ENCODE results near the gene SLC29A1.

SLC29A1 gene

DNA sequence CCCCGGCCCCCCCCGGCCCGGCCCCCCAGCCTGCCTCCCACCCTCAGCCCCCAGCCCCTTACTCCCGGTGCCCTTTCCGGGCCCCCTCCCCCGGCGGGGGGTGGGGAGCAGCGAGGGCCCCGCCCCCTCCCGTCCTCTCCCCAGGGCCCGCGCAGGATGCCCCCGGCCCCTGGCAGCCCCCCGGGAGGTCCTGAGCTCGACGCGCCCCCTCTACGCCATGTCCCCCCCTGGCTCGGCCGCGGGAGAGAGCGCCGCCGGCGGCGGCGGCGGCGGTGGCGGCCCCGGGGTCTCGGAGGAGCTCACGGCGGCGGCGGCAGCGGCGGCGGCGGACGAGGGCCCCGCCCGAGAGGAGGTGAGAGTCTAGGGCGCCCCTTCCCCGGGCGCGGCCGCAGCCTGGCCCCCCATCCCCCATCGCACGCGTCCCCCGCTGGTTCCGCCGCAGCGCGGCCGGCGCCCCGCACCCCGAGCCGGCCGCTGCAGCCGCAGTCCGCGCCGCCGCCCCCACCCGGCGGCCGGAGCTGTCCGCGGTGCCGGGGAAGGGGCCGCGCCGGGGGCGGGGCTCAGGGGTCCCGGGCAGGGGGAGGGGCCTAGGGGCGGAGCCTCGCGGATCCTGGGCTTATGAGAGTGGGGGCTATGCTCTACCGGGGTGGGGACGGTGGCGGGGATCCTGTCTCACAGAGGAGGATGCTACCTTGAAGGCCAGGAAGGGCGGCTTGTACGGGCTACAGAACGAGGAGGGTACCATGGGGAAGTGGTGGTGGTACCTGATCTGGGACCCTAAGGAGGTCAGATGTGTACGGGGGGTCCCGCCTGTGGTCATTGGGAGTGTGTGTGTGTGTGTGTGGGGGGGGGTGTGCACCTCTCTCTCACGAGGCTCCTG is 47.4 kb downstream of the SLC29A1 start:
- Histone ChIP-seq H3K27me3 (ENCODE audit: control insufficient read depth, insufficient read depth, low read length) (peaks cover 29% of the 10 kb centered on the region), H3K4me1 (ENCODE audit: control insufficient read depth, insufficient read depth, low read length) (peaks cover 19% of the 10 kb centered on the region), H3K9me3 (ENCODE audit: control insufficient read depth, insufficient read depth, low read length) (no peaks in the 10 kb centered on the region), H3K4me3 (ENCODE audit: low read depth, low read length) (peak overlapping the region; percentile 54), H3K36me3 (ENCODE audit: control insufficient read depth, insufficient read depth, low read length) (peaks cover 6% of the 10 kb centered on the region), H3K9ac (ENCODE audit: low read depth, low read length) (no peak overlapping the region)

DNA sequence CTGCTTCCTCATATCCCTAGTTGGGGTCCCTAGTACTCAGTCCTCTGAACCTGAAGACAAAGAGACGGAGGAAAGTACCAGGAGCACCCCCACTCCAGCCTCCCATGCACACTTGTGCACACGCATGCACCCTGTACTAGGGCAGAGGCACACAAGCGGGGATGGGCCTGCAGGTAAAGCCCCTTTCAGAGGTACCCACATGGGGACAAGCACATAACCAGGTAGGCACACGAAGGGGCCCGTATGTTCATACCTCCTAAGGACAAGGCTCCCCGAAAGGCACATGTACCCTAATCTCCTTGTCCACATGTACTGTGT is 48.0 kb downstream of the SLC29A1 start:
- no peak overlapping the region for H3K9ac ChIP-seq (ENCODE audit: low read depth, low read length)
- H3K36me3 ChIP-seq (ENCODE audit: control insufficient read depth, insufficient read depth, low read length): peaks cover 6% of the 10 kb centered on the region
- H3K4me3 ChIP-seq (ENCODE audit: low read depth, low read length): peak overlapping the region; percentile 54
- peaks cover 25% of the 10 kb centered on the region for H3K27me3 ChIP-seq (ENCODE audit: control insufficient read depth, insufficient read depth, low read length)
- H3K9me3 ChIP-seq (ENCODE audit: control insufficient read depth, insufficient read depth, low read length): no peaks in the 10 kb centered on the region
- H3K4me1 ChIP-seq (ENCODE audit: control insufficient read depth, insufficient read depth, low read length): peaks cover 19% of the 10 kb centered on the region

DNA sequence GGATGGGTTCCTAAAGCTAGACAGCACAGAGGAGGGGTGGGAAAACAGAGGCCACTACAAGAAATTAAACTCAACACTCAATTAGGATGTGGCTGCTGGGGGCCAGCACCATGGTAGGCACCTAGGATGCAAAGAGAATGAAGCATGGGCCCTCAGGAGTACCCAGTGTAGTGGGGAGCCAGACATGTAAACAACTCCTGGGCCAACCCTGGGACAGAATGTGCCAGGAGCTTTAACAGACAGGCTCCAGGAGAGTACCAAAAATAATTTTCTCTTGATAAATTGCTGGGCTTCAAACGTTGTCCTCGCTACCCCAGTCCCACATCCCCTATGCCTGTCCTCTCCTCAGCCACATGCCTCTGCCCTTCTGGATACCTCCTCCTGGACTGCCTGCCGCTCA is 48.5 kb downstream of the SLC29A1 start:
- Histone ChIP-seq H3K36me3 (ENCODE audit: control insufficient read depth, insufficient read depth, low read length) (peaks cover 6% of the 10 kb centered on the region), H3K27me3 (ENCODE audit: control insufficient read depth, insufficient read depth, low read length) (peaks cover 27% of the 10 kb centered on the region), H3K4me1 (ENCODE audit: control insufficient read depth, insufficient read depth, low read length) (peaks cover 19% of the 10 kb centered on the region), H3K4me3 (ENCODE audit: low read depth, low read length) (no peak overlapping the region), H3K9me3 (ENCODE audit: control insufficient read depth, insufficient read depth, low read length) (no peaks in the 10 kb centered on the region), H3K9ac (ENCODE audit: low read depth, low read length) (no peak overlapping the region)

DNA sequence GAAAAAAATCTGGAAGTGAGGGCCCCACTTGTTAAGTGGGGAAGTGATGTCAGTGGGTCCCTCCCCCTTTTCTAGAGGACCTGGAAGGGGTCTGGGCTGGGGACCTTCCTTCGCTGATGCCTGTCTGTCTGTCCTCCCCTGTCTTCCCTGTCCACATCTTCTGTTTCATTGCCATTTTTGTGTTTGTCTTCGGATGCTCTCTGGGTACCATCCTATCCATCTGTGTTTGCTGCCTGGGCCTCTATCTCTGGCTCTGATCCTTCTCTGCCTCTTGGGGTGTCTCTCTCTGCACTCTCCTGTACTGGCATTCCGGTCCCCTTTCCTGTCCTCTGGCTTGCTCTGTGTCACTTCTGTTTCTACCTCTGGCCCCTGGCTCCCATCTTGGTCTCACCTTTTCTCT is 49.1 kb downstream of the SLC29A1 start:
- no peak overlapping the region for H3K9ac ChIP-seq (ENCODE audit: low read depth, low read length)
- peaks cover 19% of the 10 kb centered on the region for H3K4me1 ChIP-seq (ENCODE audit: control insufficient read depth, insufficient read depth, low read length)
- no peaks in the 10 kb centered on the region for H3K9me3 ChIP-seq (ENCODE audit: control insufficient read depth, insufficient read depth, low read length)
- peaks cover 6% of the 10 kb centered on the region for H3K36me3 ChIP-seq (ENCODE audit: control insufficient read depth, insufficient read depth, low read length)
- H3K4me3 ChIP-seq (ENCODE audit: low read depth, low read length): no peak overlapping the region
- H3K27me3 ChIP-seq (ENCODE audit: control insufficient read depth, insufficient read depth, low read length): peaks cover 32% of the 10 kb centered on the region

DNA sequence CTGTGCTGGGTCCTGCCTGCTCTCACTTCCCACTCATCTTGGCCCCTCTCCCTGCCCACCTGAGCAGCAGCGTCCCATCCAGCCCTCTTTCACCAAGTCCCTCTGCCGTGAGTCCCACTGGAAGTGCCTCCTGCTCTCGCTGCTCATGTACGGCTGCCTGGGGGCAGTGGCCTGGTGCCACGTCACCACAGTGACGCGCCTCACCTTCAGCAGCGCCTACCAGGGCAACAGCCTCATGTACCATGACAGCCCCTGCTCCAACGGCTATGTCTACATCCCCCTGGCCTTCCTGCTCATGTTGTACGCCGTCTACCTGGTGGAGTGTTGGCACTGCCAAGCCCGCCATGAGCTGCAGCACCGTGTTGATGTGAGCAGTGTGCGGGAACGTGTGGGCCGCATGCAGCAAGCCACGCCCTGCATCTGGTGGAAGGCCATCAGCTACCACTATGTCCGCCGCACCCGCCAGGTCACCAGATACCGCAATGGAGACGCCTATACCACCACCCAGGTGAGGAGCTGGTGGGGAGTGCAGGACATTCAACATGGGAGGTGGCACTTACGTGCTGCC is 49.7 kb downstream of the SLC29A1 start:
- H3K36me3 ChIP-seq (ENCODE audit: control insufficient read depth, insufficient read depth, low read length): peaks cover 6% of the 10 kb centered on the region
- H3K27me3 ChIP-seq (ENCODE audit: control insufficient read depth, insufficient read depth, low read length): peaks cover 38% of the 10 kb centered on the region
- no peaks in the 10 kb centered on the region for H3K9me3 ChIP-seq (ENCODE audit: control insufficient read depth, insufficient read depth, low read length)
- H3K9ac ChIP-seq (ENCODE audit: low read depth, low read length): no peak overlapping the region
- peaks cover 19% of the 10 kb centered on the region for H3K4me1 ChIP-seq (ENCODE audit: control insufficient read depth, insufficient read depth, low read length)
- H3K4me3 ChIP-seq (ENCODE audit: low read depth, low read length): no peak overlapping the region

DNA sequence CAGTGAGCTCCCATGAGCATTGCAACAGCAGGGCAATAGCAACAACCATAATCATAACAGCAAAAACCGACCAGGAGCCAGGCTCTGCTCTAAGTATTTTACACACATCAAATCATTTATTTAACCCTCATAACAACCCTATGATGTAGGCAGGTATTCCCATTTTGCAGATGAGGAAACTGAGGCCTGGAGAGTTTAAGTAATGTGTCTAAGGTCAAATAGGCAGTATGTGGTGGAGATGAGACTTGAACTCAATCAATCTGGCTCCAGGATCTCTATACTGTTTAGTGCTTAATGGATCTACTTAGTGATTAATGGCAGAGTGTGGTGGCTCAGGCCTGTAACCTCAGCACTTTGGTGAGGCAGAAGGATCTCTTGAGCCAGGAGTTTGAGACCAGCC is 50.2 kb downstream of the SLC29A1 start:
- no peak overlapping the region for H3K9ac ChIP-seq (ENCODE audit: low read depth, low read length)
- H3K9me3 ChIP-seq (ENCODE audit: control insufficient read depth, insufficient read depth, low read length): no peaks in the 10 kb centered on the region
- no peak overlapping the region for H3K4me3 ChIP-seq (ENCODE audit: low read depth, low read length)
- H3K4me1 ChIP-seq (ENCODE audit: control insufficient read depth, insufficient read depth, low read length): peaks cover 15% of the 10 kb centered on the region
- H3K27me3 ChIP-seq (ENCODE audit: control insufficient read depth, insufficient read depth, low read length): peaks cover 38% of the 10 kb centered on the region
- H3K36me3 ChIP-seq (ENCODE audit: control insufficient read depth, insufficient read depth, low read length): peaks cover 6% of the 10 kb centered on the region

DNA sequence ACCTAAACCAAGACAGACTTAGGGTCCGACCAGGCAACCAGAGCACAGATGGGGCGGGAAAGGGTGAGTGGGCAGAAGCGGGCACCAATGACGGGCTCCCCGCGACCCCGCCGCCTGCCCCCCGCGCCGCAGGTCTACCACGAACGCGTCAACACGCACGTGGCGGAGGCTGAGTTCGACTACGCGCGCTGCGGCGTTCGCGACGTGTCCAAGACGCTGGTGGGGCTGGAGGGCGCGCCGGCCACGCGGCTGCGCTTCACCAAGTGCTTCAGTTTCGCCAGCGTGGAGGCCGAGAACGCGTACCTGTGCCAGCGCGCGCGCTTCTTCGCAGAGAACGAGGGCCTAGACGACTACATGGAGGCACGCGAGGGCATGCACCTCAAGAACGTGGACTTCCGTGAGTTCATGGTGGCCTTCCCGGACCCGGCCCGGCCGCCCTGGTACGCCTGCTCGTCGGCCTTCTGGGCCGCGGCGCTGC is 51.9 kb downstream of the SLC29A1 start:
- Histone ChIP-seq H3K9me3 (ENCODE audit: control insufficient read depth, insufficient read depth, low read length) (no peaks in the 10 kb centered on the region), H3K36me3 (ENCODE audit: control insufficient read depth, insufficient read depth, low read length) (peaks cover 6% of the 10 kb centered on the region), H3K9ac (ENCODE audit: low read depth, low read length) (no peak overlapping the region), H3K4me3 (ENCODE audit: low read depth, low read length) (peak overlapping the region; percentile 22), H3K27me3 (ENCODE audit: control insufficient read depth, insufficient read depth, low read length) (peaks cover 27% of the 10 kb centered on the region), H3K4me1 (ENCODE audit: control insufficient read depth, insufficient read depth, low read length) (peaks cover 4% of the 10 kb centered on the region)

DNA sequence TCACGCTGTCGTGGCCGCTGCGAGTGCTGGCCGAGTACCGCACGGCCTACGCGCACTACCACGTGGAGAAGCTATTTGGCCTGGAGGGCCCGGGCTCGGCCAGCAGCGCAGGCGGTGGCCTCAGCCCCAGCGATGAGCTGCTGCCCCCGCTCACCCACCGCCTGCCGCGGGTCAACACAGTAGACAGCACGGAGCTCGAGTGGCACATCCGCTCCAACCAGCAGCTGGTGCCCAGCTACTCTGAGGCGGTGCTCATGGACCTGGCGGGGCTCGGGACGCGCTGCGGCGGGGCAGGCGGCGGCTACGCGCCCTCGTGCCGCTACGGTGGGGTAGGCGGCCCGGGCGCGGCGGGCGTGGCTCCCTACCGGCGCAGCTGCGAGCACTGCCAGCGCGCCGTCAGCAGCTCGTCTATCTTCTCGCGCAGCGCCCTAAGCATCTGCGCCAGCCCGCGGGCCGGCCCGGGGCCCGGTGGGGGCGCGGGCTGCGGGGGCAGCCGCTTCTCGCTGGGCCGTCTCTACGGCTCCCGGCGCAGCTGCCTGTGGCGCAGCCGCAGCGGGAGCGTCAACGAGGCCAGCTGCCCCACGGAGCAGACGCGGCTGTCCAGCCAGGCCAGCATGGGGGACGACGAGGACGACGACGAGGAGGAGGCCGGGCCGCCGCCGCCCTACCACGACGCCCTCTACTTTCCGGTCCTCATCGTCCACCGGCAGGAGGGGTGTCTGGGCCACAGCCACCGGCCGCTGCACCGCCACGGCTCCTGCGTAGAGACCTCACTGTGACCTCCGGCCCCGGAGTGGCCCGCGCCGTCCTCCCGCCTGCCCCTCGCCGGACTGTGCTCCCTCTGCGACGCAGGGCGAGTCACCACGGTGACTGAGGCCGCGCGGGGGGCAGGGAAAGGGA is 52.6 kb downstream of the SLC29A1 start:
- Histone ChIP-seq H3K9ac (ENCODE audit: low read depth, low read length) (no peak overlapping the region), H3K4me1 (ENCODE audit: control insufficient read depth, insufficient read depth, low read length) (peaks cover 4% of the 10 kb centered on the region), H3K27me3 (ENCODE audit: control insufficient read depth, insufficient read depth, low read length) (peaks cover 27% of the 10 kb centered on the region)

DNA sequence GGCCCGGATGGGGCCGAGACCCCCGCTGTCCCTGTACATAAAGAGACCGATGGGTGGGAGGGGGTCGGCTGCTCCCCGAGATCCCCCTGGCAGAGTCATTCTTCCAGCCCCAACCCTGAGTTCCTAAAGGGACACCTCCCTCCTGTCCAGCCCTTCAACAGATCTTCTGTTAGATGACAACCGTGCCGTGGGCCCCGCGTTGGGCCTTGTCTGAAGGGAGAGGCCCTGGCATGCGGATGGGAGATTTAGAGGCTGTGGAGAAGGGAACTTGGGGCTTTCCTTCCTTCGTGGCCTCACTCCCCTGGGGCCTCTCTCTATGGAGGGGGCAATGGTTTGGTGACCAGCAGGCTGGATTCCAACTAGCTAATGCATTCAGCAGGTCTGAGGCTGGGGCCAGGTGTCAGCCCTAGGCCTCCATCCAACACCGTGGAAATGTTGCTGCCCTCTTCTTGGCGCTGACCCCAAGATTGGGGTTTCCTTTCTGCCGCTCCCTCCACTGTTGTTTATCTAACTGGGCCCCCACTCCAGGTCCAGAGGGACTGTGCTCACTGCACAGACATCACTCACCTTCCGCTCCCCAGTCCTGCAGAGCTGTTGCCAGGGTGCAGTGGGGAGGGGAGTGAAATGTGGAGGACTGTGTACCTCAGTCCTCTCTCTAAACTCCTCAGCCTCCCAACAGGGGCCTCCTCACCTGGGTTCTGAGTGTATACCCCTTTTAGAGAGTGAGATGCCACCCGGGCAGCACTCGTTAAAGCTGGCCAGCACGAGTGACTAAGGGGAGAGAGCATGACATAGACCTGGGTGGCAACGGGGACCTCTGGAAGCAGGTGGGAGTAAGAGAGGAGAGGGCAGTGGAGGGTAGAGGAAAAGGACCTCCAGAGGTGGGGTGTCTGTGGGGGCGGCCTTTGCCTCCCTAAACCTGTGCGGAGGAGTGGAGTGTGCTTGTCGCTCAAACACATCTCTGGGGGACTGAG is 53.6 kb downstream of the SLC29A1 start:
- Histone ChIP-seq H3K27me3 (ENCODE audit: control insufficient read depth, insufficient read depth, low read length) (peaks cover 27% of the 10 kb centered on the region), H3K9ac (ENCODE audit: low read depth, low read length) (no peak overlapping the region), H3K9me3 (ENCODE audit: control insufficient read depth, insufficient read depth, low read length) (no peaks in the 10 kb centered on the region), H3K4me1 (ENCODE audit: control insufficient read depth, insufficient read depth, low read length) (no peaks in the 10 kb centered on the region), H3K36me3 (ENCODE audit: control insufficient read depth, insufficient read depth, low read length) (peaks cover 6% of the 10 kb centered on the region), H3K4me3 (ENCODE audit: low read depth, low read length) (no peak overlapping the region)

More for the DNA sequence above, 52.6 kb downstream of the SLC29A1 start:
- peaks cover 6% of the 10 kb centered on the region for H3K36me3 ChIP-seq (ENCODE audit: control insufficient read depth, insufficient read depth, low read length)
- H3K9me3 ChIP-seq (ENCODE audit: control insufficient read depth, insufficient read depth, low read length): no peaks in the 10 kb centered on the region
- peak overlapping the region; percentile 22 for H3K4me3 ChIP-seq (ENCODE audit: low read depth, low read length)

DNA sequence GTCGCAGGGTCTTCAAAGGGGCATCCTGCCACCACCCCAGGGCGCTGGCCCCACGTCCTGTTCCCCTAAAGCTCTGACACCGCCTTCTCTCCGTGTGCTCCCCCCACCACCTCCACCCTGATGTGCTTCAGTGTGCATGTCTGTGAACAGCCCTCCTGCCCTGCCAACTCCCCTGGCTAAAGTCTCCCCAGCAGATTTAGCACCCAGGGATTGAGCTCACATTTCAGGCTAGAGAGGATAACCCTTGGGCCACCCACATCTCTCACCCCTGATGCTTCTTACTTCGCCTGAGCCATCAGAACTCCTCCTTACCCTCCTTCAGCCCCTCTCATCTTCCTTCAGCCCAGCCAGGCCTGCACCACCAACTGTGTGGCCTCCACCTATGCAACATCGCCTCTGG is 54.4 kb downstream of the SLC29A1 start:
- H3K9ac ChIP-seq (ENCODE audit: low read depth, low read length): no peak overlapping the region
- H3K27me3 ChIP-seq (ENCODE audit: control insufficient read depth, insufficient read depth, low read length): peaks cover 27% of the 10 kb centered on the region
- H3K4me3 ChIP-seq (ENCODE audit: low read depth, low read length): no peak overlapping the region
- H3K9me3 ChIP-seq (ENCODE audit: control insufficient read depth, insufficient read depth, low read length): no peaks in the 10 kb centered on the region
- H3K36me3 ChIP-seq (ENCODE audit: control insufficient read depth, insufficient read depth, low read length): peaks cover 6% of the 10 kb centered on the region
- H3K4me1 ChIP-seq (ENCODE audit: control insufficient read depth, insufficient read depth, low read length): no peaks in the 10 kb centered on the region

DNA sequence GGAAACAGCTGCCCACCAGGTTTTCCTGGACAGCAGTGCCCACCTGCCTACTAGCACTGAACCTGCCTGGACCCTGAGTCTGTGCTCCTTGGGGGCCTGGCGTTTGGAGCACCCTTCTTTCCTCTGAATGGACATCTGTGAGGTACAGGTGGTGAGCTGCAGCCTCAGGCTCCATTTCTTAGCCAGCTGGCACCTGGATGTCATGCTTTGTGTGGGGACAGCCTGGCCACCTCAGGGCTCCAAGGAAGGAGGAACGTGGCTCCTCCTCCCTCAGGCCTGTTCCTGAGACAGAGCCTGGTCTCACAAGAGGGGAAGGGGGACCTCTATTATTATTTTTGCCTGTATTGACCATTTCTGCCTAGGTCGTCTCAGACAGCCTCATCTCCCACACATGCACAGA is 54.9 kb downstream of the SLC29A1 start:
- H3K4me1 ChIP-seq (ENCODE audit: control insufficient read depth, insufficient read depth, low read length): no peaks in the 10 kb centered on the region
- no peak overlapping the region for H3K4me3 ChIP-seq (ENCODE audit: low read depth, low read length)

More for the DNA sequence above, 54.9 kb downstream of the SLC29A1 start:
- H3K36me3 ChIP-seq (ENCODE audit: control insufficient read depth, insufficient read depth, low read length): peaks cover 3% of the 10 kb centered on the region
- peaks cover 29% of the 10 kb centered on the region for H3K27me3 ChIP-seq (ENCODE audit: control insufficient read depth, insufficient read depth, low read length)
- no peaks in the 10 kb centered on the region for H3K9me3 ChIP-seq (ENCODE audit: control insufficient read depth, insufficient read depth, low read length)
- no peak overlapping the region for H3K9ac ChIP-seq (ENCODE audit: low read depth, low read length)
